Measurements from ENCODE around the gene SHC2. TPM values are rescaled to one million over a fixed set of nuclear protein-coding genes. Genes with fewer than 3 reads are reported as not detected.

Gene SHC2
- total RNA-seq, 1 experiment from 2014 or later: 16.6 TPM

DNA sequence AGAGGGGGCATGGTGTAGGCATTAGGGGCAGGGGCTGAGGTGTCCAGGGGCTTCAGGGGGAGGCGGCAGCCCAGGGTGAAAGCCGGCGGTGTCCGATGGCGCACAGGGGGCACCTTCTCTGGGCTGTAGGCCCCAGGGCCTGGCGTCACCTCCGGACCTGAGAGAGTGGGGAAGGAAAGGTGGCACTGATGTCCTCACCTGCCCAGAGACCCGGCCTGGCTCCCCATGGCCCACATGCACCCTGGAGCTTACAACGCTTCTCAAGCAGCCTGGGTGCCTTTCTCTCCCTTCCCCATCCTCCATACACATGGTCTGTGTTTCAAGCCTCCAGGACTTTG lies 3.3 kb upstream of the SHC2 start:
- Histone ChIP-seq H3K79me1 (ENCODE audit: insufficient read depth, low read depth, low read length, poor library complexity, severe bottlenecking) (no peaks in the 10 kb centered on the region), H3K18ac (ENCODE audit: insufficient read length, low read depth, low read length) (no peak overlapping the region), H2BK20ac (ENCODE audit: low read depth, low read length, poor library complexity, severe bottlenecking) (no peak overlapping the region), H4K8ac (replicated peaks; ENCODE audit: insufficient read length, low read depth, low read length) (no peak overlapping the region), H2AK5ac (ENCODE audit: insufficient read length, low read length) (no peak overlapping the region), H2BK120ac (ENCODE audit: low read depth, low read length, poor library complexity, severe bottlenecking) (no peak overlapping the region), H2BK12ac (ENCODE audit: insufficient read length, low read depth, low read length) (no peak overlapping the region), H3K27ac (ENCODE audit: insufficient read length, low read depth, low read length) (no peak overlapping the region), H2AFZ (ENCODE audit: low read length) (no peak overlapping the region), H3K79me2 (ENCODE audit: insufficient read depth, low read length) (no peaks in the 10 kb centered on the region), H3K27me3 (ENCODE audit: insufficient read depth, low read length) (no peaks in the 10 kb centered on the region; the same call in 1 of the 2 replicates), H3K4ac (ENCODE audit: low read depth, low read length) (no peak overlapping the region), H2BK15ac (ENCODE audit: low read depth, low read length) (no peak overlapping the region), H3K4me2 (ENCODE audit: insufficient read depth, insufficient read length, low read length) (no peak overlapping the region), H3K4me1 (ENCODE audit: insufficient read depth, low read length) (no peaks in the 10 kb centered on the region), H3K23ac (ENCODE audit: insufficient read length, low read depth, low read length) (no peak overlapping the region), H3K14ac (ENCODE audit: insufficient read depth, low read length) (no peak overlapping the region), H4K91ac (ENCODE audit: insufficient read length, low read depth, low read length) (no peak overlapping the region), H3K9ac (ENCODE audit: extremely low read depth, insufficient read length, low read length) (no peak overlapping the region), H3T11ph (ENCODE audit: low read length) (no peak overlapping the region), H3K23me2 (ENCODE audit: insufficient read length, low read depth, low read length, poor library complexity, severe bottlenecking) (peaks cover 10% of the 10 kb centered on the region), H3K56ac (ENCODE audit: insufficient read length, low read depth, low read length) (no peak overlapping the region), H4K5ac (ENCODE audit: insufficient read length, low read depth, low read length) (no peak overlapping the region), H2BK5ac (ENCODE audit: insufficient read length, low read length) (no peak overlapping the region), H3K9me3 (ENCODE audit: control insufficient read depth, low read depth, low read length) (no peaks in the 10 kb centered on the region), H4K20me1 (ENCODE audit: control insufficient read depth, insufficient read depth, insufficient read length) (no peaks in the 10 kb centered on the region)
- Mint-ChIP-seq H3K4me1 (peaks cover 4 to 7% of the 10 kb centered on the region in 2 experiments; a peak in 3 of 4 replicates), H3K36me3 (ENCODE audit: insufficient read depth in 1 of 3, low read depth in 3 of 3) (no peaks in the 10 kb centered on the region), H3K27ac (peak overlapping the region in 1 of 3 experiments; percentile 70; a peak in 1 of 7 replicates), H3K9me3 (peaks cover 0 to 10% of the 10 kb centered on the region in 2 experiments; a peak in 2 of 5 replicates), H3K27me3 (ENCODE audit: low read depth) (peaks cover 41% of the 10 kb centered on the region), H3K4me3 (no peak overlapping the region)
- WGBS (ENCODE audit: extremely low coverage, insufficient read length, low lambda C conversion rate): no CpG with 5 or more reads among the region's 9 CpGs
- TF ChIP-seq, protein P1, sequence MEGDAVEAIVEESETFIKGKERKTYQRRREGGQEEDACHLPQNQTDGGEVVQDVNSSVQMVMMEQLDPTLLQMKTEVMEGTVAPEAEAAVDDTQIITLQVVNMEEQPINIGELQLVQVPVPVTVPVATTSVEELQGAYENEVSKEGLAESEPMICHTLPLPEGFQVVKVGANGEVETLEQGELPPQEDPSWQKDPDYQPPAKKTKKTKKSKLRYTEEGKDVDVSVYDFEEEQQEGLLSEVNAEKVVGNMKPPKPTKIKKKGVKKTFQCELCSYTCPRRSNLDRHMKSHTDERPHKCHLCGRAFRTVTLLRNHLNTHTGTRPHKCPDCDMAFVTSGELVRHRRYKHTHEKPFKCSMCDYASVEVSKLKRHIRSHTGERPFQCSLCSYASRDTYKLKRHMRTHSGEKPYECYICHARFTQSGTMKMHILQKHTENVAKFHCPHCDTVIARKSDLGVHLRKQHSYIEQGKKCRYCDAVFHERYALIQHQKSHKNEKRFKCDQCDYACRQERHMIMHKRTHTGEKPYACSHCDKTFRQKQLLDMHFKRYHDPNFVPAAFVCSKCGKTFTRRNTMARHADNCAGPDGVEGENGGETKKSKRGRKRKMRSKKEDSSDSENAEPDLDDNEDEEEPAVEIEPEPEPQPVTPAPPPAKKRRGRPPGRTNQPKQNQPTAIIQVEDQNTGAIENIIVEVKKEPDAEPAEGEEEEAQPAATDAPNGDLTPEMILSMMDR (conservative IDR thresholded peaks at IDR 0.05): no peak
- DNase-seq: no peak
